K562 (cell line): ENCODE results near the gene RMC1. TPM values are rescaled to one million over a fixed set of nuclear protein-coding genes. Genes with fewer than 3 reads are reported as not detected.

Experiments
- ATAC-seq: fragments of 200-7000 bp; cut with Tn5 transposase; 3 replicates; pipeline ENCODE4 v1.9.1; 2020; ENCODE audit warnings: moderate library complexity
- BruUV-seq: library from RNA; stranded (reverse); fragments of 400-500 nt; replicated peaks from 2 replicates; lab custom pipeline; 2021; lab: Mats Ljungman, UMichigan
- CTCF ChIA-PET: fragments of 300-600 bp; formaldehyde crosslinking; extraction: SDS; loops from one replicate; lab custom pipeline; 2021; ENCODE audit warnings: low intra/inter-chr PET ratio; lab: Yijun Ruan, JAX
- POLR2A ChIA-PET: fragments of 300-600, 350-650 bp; sonication (Branson Sonifier 250); formaldehyde crosslinking; extraction: SDS; loops from one replicate; lab custom pipeline; 2021; ENCODE audit warnings: antibody characterized with exemption, inconsistent platforms; lab: Yijun Ruan, JAX
- DNase-seq, 4 experiments: peaks; one replicate each; pipeline versions ENCODE4 v3.0.0 to v3.0.0-alpha.2; 2011 to 2018; ENCODE audit warnings: low spot score in 3 of 4, mixed read lengths in 3 of 4; ENCODE audit errors: extremely low read depth in 1 of 4
- FAIRE-seq: peaks from 2 replicates; lab custom pipeline; 2011; peaks lifted over from hg19 to GRCh38; lab: Jason Lieb, UNC
- H2AFZ ChIP-seq: 2 replicates; pipeline ENCODE4 v1.6.0; 2011; ENCODE audit warnings: low read depth, low read length, control low read depth, inconsistent platforms
- H3K27ac ChIP-seq: fragments of 200-600 bp; 3 replicates; pipeline ENCODE4 v1.8.0; 2011; ENCODE audit warnings: low read depth, mild to moderate bottlenecking, control low read depth, inconsistent platforms, low read length, moderate library complexity, mixed read lengths; ENCODE audit errors: extremely low read depth
- H3K27me3 ChIP-seq, 2 experiments: fragments of 300-600 bp in 1 of 2; 2 replicates in 1 of 2; 3 replicates in 1 of 2; pipeline versions ENCODE4 v1.6.0 to v1.8.0; 2011; ENCODE audit warnings: inconsistent platforms in 2 of 2, low read length in 2 of 2, mild to moderate bottlenecking in 1 of 2, mixed read lengths in 1 of 2, moderate library complexity in 1 of 2; ENCODE audit not compliant: control insufficient read depth in 2 of 2, insufficient read depth in 2 of 2
- H3K36me3 ChIP-seq: fragments of 300-600 bp; 3 replicates; pipeline ENCODE4 v1.8.0; 2011; ENCODE audit warnings: mild to moderate bottlenecking, low read length, inconsistent platforms; ENCODE audit not compliant: control insufficient read depth, insufficient read depth
- H3K4me1 ChIP-seq, 2 experiments: fragments of 200-600 bp in 1 of 2; replicated peaks in 1 of 2; 2 replicates in 1 of 2; 3 replicates in 1 of 2; pipeline versions ENCODE4 v1.5.1 to v1.8.0; 2011; ENCODE audit warnings: inconsistent platforms in 2 of 2, low read length in 2 of 2, mild to moderate bottlenecking in 1 of 2, mixed read lengths in 1 of 2, moderate library complexity in 1 of 2; ENCODE audit not compliant: control insufficient read depth in 2 of 2, insufficient read depth in 2 of 2
- H3K4me2 ChIP-seq: 2 replicates; pipeline ENCODE4 v1.6.1; 2011; ENCODE audit warnings: low read length, control low read depth, inconsistent platforms, mixed read lengths; ENCODE audit not compliant: insufficient read depth
- H3K4me3 ChIP-seq: fragments of 200-600 bp; sonication (generic), shearing (Covaris generic); 2 replicates; pipeline ENCODE4 v1.5.1; 2016; ENCODE audit warnings: control low read depth, inconsistent platforms
- H3K79me2 ChIP-seq: fragments of 200-600 bp; 3 replicates; pipeline ENCODE4 v1.8.0; 2011; ENCODE audit warnings: low read length, inconsistent platforms; ENCODE audit not compliant: control insufficient read depth, insufficient read depth
- H3K9ac ChIP-seq, 2 experiments: 2 replicates each; pipeline versions ENCODE4 v1.6.0 to v1.6.1; 2011; ENCODE audit warnings: low read depth in 2 of 2, low read length in 2 of 2, control low read depth in 1 of 2, inconsistent platforms in 1 of 2, mild to moderate bottlenecking in 1 of 2, mixed read lengths in 1 of 2; ENCODE audit not compliant: insufficient read depth in 1 of 2
- H3K9me1 ChIP-seq: one replicate; pipeline ENCODE4 v1.6.0; 2011; ENCODE audit warnings: inconsistent platforms, mild to moderate bottlenecking, low read length, moderate library complexity; ENCODE audit not compliant: control insufficient read depth, insufficient read depth
- H3K9me3 ChIP-seq: replicated peaks from 2 replicates; pipeline ENCODE4 v1.5.1; 2011; ENCODE audit warnings: low read depth, low read length, inconsistent platforms; ENCODE audit not compliant: control insufficient read depth, insufficient read depth
- H4K20me1 ChIP-seq: replicated peaks from 2 replicates; pipeline ENCODE4 v1.6.1; 2011; ENCODE audit warnings: low read length, inconsistent platforms, mixed read lengths; ENCODE audit not compliant: control insufficient read depth, insufficient read depth
- CBX3 ChIP-seq, 2 experiments: IDR thresholded peaks; 1 replicate in 1 of 2; 2 replicates in 1 of 2; pipeline ENCODE4 v1.6.1; 2012; ENCODE audit warnings: inconsistent platforms in 2 of 2, low read length in 2 of 2, borderline replicate concordance in 1 of 2, control low read depth in 1 of 2
- CHCHD3 ChIP-seq: fragments of 250-450 bp; sonication (Bioruptor Pico); IDR thresholded peaks from 2 replicates; pipeline ENCODE4 v2.1.2; 2022; ENCODE audit warnings: mild to moderate bottlenecking
- EHMT2 ChIP-seq: fragments of 450-650 bp; IDR thresholded peaks from 2 replicates; pipeline ENCODE4 v1.6.1; 2018; ENCODE audit warnings: antibody characterized with exemption
- GATAD2A ChIP-seq: fragments of 450-650 bp; IDR thresholded peaks from 2 replicates; pipeline ENCODE4 v1.6.1; 2017
- POLR3A ChIP-seq: IDR thresholded peaks from 2 replicates; pipeline ENCODE4 v1.6.1; 2011; ENCODE audit warnings: borderline replicate concordance, mild to moderate bottlenecking, moderate library complexity; ENCODE audit not compliant: insufficient read length, insufficient read depth; ENCODE audit errors: extremely low read depth
- RBM14 ChIP-seq: fragments of 200-400 bp; formaldehyde crosslinking; IDR thresholded peaks from 2 replicates; pipeline ENCODE4 v1.6.1; 2018; ENCODE audit warnings: low read depth, mild to moderate bottlenecking, low read length, moderate library complexity, borderline replicate concordance; ENCODE audit not compliant: insufficient read depth
- SP1 ChIP-seq: sonication (generic); formaldehyde crosslinking; IDR thresholded peaks from 2 replicates; pipeline ENCODE4 v1.8.1; 2022; ENCODE audit warnings: mild to moderate bottlenecking, missing genetic modification reagents
- ZBTB26 ChIP-seq: fragments of 450-650 bp; formaldehyde crosslinking; IDR thresholded peaks from 2 replicates; pipeline ENCODE4 v1.4.0; 2022; ENCODE audit warnings: missing genetic modification characterization
- ZFPM2 ChIP-seq: fragments of 250-450 bp; sonication (Bioruptor Pico); IDR thresholded peaks from 2 replicates; pipeline ENCODE4 v1.5.1; 2022; ENCODE audit warnings: mild to moderate bottlenecking
- in situ Hi-C: fragments of 300-500 bp; cut with MboI; formaldehyde crosslinking; loops from 4 replicates; pipeline ENCODE4 v1.15.0; 2018; ENCODE audit warnings: inconsistent platforms, mixed read lengths
- intact Hi-C: fragments of 100-400 bp; cut with micrococcal nuclease; formaldehyde crosslinking; loops from 2 replicates; pipeline ENCODE4 v1.14.2; 2022
- polyA plus RNA-seq, 8 experiments: library from polyadenylated mRNA; depleted of rRNA in 4 of 8; stranded (reverse) in 5 of 8; unstranded in 3 of 8; fragments of >200 nt; fragmentation: Nextera tagmentation in 2 of 8; fragmentation: Illumina TruSeq in 1 of 8; extraction: Ambion mirVana in 2 of 8; extraction: Trizol in 1 of 8; gene quantifications; 2 replicates each; pipeline versions ENCODE4 v1.2.1 to v1.2.3, GENCODE V29; 2011 to 2014; ENCODE audit warnings: inconsistent platforms in 1 of 8, missing spikeins in 1 of 8
- total RNA-seq, 7 experiments: library from RNA; depleted of rRNA in 6 of 7; stranded (reverse); fragments of >200 nt in 6 of 7; fragmentation: Illumina TruSeq in 2 of 7; extraction: Trizol in 2 of 7; gene quantifications; 2 replicates each; pipeline versions ENCODE4 v1.2.1 to v1.2.3, GENCODE V29; 2011 to 2021; ENCODE audit warnings: low replicate concordance in 1 of 7
- TF ChIP-seq, protein P1 (sequence below): sonication (generic); formaldehyde crosslinking; IDR thresholded peaks from 2 replicates; pipeline ENCODE4 v1.8.1; 2023; ENCODE audit warnings: mild to moderate bottlenecking, missing genetic modification reagents
- TF ChIP-seq, protein P2 (sequence below): fragments of 200-400 bp; formaldehyde crosslinking; IDR thresholded peaks from 2 replicates; pipeline ENCODE4 v1.6.1; 2017; ENCODE audit warnings: mild to moderate bottlenecking, low read depth, low read length, moderate library complexity
- TF ChIP-seq, protein P3 (sequence below): IDR thresholded peaks from 2 replicates; pipeline ENCODE4 v1.6.1; 2011; ENCODE audit warnings: borderline replicate concordance, low read depth, mild to moderate bottlenecking, moderate library complexity, low read length; ENCODE audit not compliant: insufficient read depth, poor library complexity, severe bottlenecking
- TF ChIP-seq, protein P4 (sequence below): fragments of 450-650 bp; IDR thresholded peaks from one replicate; pipeline ENCODE4 v1.6.1; 2018; ENCODE audit warnings: mild to moderate bottlenecking, moderate library complexity; ENCODE audit not compliant: partially characterized antibody

Gene RMC1
- total and polyA plus RNA-seq, 9 of the 15 experiments (the other 6 are each of a cell fraction or from before 2014, with no cell fraction given), result 7.5 to 42.4 (median 35.5) TPM

DNA sequence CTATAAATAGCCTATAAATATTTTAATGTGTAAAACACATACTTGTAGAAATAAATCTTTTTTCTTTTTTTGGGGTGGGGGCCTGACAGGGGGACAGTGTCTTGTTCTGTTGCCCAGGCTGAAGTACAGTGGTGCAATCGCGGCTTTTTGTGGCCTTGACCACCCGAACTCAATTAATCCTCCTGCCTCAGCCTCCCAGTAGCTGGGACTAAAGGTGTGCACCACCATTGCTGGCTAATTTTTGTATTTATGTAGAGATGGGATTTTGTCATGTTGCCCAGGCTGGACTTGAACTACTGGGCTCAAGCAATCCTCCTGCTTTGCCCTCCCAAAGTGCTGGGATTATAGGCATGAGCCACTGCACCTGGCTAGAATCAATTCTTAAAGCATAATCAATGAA is 45.4 kb downstream of the RMC1 start (continued):
- no peak for TF ChIP-seq RBM14
- TF ChIP-seq CHCHD3 (CRISPR knock-in tag), result no peak
- no peak for TF ChIP-seq GATAD2A
- TF ChIP-seq, protein P1, sequence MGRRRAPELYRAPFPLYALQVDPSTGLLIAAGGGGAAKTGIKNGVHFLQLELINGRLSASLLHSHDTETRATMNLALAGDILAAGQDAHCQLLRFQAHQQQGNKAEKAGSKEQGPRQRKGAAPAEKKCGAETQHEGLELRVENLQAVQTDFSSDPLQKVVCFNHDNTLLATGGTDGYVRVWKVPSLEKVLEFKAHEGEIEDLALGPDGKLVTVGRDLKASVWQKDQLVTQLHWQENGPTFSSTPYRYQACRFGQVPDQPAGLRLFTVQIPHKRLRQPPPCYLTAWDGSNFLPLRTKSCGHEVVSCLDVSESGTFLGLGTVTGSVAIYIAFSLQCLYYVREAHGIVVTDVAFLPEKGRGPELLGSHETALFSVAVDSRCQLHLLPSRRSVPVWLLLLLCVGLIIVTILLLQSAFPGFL (CRISPR knock-in tag), result no peak
- TF ChIP-seq, protein P2, sequence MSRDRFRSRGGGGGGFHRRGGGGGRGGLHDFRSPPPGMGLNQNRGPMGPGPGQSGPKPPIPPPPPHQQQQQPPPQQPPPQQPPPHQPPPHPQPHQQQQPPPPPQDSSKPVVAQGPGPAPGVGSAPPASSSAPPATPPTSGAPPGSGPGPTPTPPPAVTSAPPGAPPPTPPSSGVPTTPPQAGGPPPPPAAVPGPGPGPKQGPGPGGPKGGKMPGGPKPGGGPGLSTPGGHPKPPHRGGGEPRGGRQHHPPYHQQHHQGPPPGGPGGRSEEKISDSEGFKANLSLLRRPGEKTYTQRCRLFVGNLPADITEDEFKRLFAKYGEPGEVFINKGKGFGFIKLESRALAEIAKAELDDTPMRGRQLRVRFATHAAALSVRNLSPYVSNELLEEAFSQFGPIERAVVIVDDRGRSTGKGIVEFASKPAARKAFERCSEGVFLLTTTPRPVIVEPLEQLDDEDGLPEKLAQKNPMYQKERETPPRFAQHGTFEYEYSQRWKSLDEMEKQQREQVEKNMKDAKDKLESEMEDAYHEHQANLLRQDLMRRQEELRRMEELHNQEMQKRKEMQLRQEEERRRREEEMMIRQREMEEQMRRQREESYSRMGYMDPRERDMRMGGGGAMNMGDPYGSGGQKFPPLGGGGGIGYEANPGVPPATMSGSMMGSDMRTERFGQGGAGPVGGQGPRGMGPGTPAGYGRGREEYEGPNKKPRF, result no peak
- no peak for TF ChIP-seq EHMT2
- TF ChIP-seq, all 486 proteins: peak for 0

GRCh38 chr18:23550898-23551297 is 47.6 kb downstream of the RMC1 start:
- Histone ChIP-seq H3K4me1 (peaks cover 0 to 3% of the 10 kb centered on the region in 2 experiments; a peak in 1 of 5 replicates), H3K79me2 (no peaks in the 10 kb centered on the region), H3K4me3 (no peak overlapping the region), H4K20me1 (no peaks in the 10 kb centered on the region), H3K27me3 (no peaks in the 10 kb centered on the region), H3K9me1 (no peaks in the 10 kb centered on the region), H2AFZ (no peak overlapping the region), H3K9me3 (no peaks in the 10 kb centered on the region), H3K27ac (no peak overlapping the region), H3K36me3 (peaks cover 86% of the 10 kb centered on the region), H3K9ac (no peak overlapping the region), H3K4me2 (no peak overlapping the region)
- ChIA-PET CTCF (no interaction called here), POLR2A (interaction anchor here (1.4 kb wide), 1 partner anchor 10 kb away, joined by 3 read pairs; no protein-coding TSS in a partner anchor)
- FAIRE-seq (no peak), ATAC-seq (no peak), DNase-seq (no peak)
- intact Hi-C loops, result no loop called here
- in situ Hi-C loops, result no loop called here
- no TSS peak for BruUV-seq
- TF ChIP-seq SP1, result no peak
- TF ChIP-seq ZBTB26 (CRISPR knock-in tag), result no peak
- TF ChIP-seq ZFPM2 (CRISPR knock-in tag), result no peak
- TF ChIP-seq POLR3A, result no peak
- no peak for TF ChIP-seq CBX3 (IDR thresholded peaks at IDR 0.05; ENCODE audit: borderline replicate concordance in 1 of 2, low read length in 2 of 2)
- TF ChIP-seq, protein P3, sequence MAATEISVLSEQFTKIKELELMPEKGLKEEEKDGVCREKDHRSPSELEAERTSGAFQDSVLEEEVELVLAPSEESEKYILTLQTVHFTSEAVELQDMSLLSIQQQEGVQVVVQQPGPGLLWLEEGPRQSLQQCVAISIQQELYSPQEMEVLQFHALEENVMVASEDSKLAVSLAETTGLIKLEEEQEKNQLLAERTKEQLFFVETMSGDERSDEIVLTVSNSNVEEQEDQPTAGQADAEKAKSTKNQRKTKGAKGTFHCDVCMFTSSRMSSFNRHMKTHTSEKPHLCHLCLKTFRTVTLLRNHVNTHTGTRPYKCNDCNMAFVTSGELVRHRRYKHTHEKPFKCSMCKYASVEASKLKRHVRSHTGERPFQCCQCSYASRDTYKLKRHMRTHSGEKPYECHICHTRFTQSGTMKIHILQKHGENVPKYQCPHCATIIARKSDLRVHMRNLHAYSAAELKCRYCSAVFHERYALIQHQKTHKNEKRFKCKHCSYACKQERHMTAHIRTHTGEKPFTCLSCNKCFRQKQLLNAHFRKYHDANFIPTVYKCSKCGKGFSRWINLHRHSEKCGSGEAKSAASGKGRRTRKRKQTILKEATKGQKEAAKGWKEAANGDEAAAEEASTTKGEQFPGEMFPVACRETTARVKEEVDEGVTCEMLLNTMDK, result no peak
- TF ChIP-seq, protein P4, sequence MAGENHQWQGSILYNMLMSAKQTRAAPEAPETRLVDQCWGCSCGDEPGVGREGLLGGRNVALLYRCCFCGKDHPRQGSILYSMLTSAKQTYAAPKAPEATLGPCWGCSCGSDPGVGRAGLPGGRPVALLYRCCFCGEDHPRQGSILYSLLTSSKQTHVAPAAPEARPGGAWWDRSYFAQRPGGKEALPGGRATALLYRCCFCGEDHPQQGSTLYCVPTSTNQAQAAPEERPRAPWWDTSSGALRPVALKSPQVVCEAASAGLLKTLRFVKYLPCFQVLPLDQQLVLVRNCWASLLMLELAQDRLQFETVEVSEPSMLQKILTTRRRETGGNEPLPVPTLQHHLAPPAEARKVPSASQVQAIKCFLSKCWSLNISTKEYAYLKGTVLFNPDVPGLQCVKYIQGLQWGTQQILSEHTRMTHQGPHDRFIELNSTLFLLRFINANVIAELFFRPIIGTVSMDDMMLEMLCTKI, result no peak
